Measurements from ENCODE around the gene LRRC72.

- TF ChIP-seq EZH2 (IDR thresholded peaks at IDR 0.05; ENCODE audit: low read length) (no peak), CTCF (optimal IDR thresholded peaks at IDR 0.05 in 1 of 3, IDR thresholded peaks at IDR 0.05 in 1 of 3, conservative IDR thresholded peaks at IDR 0.05 in 1 of 3; ENCODE audit: extremely low read depth in 1 of 3, insufficient read depth in 2 of 3, low read length in 3 of 3) (no peak)
Observed at GRCh38 chr7:16479591-16479990, 47.0 kb upstream of the LRRC72 start.

Measured in keratinocyte (primary cell).